Glomerular endothelial cell (primary cell): ENCODE results near the gene RPL34. TPM values are rescaled to one million over a fixed set of nuclear protein-coding genes. Genes with fewer than 3 reads are reported as not detected.
"Not testable (repeated sequence)": the region's sequence is repeated elsewhere in the genome, so short reads cannot be mapped to it uniquely, and the experiment has no call there.

Experiments used
- DNase-seq: peaks from one replicate; pipeline ENCODE4 v3.0.0-alpha.2; 2011; ENCODE audit warnings: low read depth, low spot score; ENCODE audit errors: extremely low read depth
- total RNA-seq: library from RNA; depleted of rRNA; stranded (reverse); fragments of >200 nt; gene quantifications from 2 replicates; pipeline ENCODE4 v1.2.3, GENCODE V29; 2015

Gene RPL34
- total RNA-seq, result 736 and 1,197 TPM in 2 replicates

- DNase-seq, result peak; percentile 95
These were observed at the start of gene RPL34 for GRCh38 chr4:108620101-108620932. TSS of gene RPL34 (plus strand) at chr4:108620576. CDS start at chr4:108621960, 1,384 bp downstream.

DNA sequence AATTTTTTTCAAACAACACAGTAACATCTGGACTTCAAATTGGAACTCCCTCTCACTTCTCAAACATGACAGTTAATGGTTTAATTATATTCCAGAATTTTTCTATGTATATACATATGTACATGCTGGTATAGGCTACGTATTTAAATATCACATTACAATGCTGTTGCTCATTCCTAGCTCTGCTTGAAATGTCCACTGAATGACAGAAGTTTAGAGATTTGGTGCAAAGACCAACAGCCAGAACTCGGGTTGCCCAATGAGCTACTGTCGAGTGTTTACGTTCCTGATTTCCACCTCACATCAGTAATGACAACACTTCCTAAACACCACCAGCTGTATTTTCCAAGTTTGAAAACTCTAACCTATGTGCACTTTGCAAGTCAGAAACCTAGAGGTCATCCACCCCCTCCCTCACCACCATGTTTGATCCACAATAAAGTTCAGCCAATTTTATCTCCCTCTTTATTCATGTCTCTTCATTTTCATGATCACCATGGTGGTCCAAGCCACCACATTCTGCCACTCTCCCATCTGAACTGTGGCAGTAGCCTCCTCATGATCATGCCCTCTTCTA is 49.3 kb upstream of the RPL34 start:
- DNase-seq, result no peak

GRCh38 chr4:108574402-108574801 is 46.0 kb upstream of the RPL34 start:
- DNase-seq, result no peak

DNA sequence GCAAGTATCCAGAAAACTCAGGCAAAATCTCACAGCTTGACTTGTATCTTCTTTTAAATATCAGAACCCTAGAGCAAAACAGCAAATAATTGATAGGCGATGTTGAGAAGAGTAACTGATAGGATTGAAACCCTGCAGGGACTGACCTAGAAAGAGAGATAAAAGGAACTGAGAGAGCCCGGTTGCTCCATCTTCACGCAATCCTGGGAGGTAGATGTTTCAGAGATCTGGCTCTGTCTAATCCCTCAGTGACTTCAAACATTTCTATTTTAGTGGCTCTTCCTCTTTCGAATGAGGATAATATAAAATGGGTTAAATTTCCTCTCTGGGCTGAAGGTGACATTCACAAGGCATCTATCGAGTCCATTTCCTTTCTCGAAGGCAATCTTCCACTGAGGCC is 39.3 kb upstream of the RPL34 start:
- DNase-seq, result no peak

GRCh38 chr4:108586778-108587177 is 33.6 kb upstream of the RPL34 start:
- no peak for DNase-seq

GRCh38 chr4:108588878-108589277 is 31.5 kb upstream of the RPL34 start:
- DNase-seq, result no peak

DNA sequence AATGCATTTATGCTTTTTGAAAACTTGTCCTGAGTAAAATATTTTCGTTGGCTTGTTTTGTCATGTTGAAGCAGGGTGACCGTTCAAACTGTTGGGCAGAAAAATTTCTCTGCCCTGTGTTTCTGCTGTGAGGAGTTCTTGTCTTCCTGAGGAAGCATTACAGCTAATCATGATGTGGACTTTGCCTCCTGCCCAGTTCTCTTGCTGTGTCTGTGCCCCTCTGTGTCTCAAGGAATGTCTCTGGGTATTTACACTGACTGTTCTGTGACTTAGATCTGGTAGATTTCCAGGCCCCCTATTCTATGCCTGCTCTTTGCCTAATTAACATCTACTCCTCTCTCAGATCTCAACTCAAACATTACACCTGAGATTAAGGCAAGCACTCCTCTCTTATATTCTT is 30.4 kb upstream of the RPL34 start:
- DNase-seq, result no peak

DNA sequence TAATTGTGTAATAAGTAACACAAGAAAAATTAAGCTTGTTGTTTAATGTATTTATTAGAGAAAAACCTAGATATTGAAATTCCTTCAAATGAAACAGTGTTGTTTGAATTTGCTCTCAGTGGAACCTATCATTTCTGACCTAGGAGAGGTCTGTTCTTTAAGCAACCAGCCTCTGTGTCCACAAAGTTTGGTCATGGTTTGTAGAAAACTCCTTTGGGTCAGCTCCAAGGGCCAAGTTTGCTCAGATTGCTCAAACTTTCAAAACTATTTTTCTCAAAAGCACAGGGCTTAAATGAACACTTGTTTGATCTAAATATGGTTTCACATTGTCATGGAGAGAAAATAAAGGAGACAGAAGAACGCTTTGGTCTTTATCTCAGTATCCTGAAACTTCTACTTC is 29.6 kb upstream of the RPL34 start:
- DNase-seq, result no peak

- no peak for DNase-seq
These were observed 27.7 kb upstream of the RPL34 start for GRCh38 chr4:108592674-108592986.

- DNase-seq, result not testable (repeated sequence)
These were observed 26.1 kb upstream of the RPL34 start for GRCh38 chr4:108594296-108594695.

GRCh38 chr4:108596344-108596743 is 24.0 kb upstream of the RPL34 start:
- no peak for DNase-seq

GRCh38 chr4:108601106-108601505 is 19.3 kb upstream of the RPL34 start:
- DNase-seq, result no peak

- no peak for DNase-seq
These were observed 18.8 kb upstream of the RPL34 start for GRCh38 chr4:108601532-108601931.

DNA sequence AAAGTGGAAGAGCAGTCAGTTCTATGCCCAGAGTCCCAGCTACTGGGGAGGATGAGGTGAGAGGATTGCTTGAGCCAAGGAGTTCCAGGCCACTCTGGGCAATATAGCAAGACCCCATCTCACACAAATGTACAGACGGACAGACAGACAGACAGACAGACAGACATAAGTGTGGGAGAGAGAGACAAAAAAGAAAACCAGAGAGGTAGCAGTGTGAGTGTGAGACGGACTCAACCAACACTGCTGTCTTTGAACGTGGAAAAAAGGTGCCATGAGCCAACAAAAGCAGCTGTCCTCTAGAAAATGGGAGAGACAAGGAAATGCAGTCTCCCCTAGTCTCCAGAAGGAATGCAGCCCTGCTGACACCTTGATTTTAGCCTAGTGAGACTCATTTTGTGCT is 18.2 kb upstream of the RPL34 start:
- no peak for DNase-seq

DNA sequence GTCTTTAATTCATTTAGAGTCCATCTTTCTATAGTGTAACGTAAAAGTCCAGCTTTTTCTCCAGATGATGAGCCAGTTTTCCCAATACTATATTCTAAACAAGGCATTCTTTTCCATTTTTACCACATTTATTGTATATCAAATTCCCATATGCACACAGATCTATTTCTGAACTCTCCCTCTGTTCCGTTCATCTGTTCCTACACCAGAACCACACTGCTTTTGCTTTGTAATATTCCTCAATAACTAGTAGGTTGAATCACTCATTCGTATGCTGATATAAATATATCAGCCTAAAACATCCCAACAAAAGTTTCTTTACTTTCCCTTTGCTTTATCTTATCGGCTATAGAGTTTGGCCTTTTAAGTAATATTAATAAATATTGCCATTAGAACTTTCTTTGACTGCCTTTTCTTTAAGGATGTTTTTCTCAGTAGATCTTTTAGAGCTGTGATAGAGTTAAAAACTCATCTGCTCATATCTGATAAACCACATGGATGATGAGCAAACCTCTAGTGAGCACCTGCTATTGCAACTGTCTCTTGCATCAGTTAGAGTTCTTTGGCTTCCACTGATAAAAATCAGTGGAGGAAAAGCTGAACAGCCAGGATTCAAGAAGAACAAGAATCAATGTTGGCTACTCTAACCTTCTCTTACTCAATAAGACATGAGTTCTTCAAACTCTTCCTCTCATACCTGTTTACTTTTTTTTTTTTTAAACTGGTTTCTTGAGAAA is 13.1 kb upstream of the RPL34 start:
- no peak for DNase-seq

DNA sequence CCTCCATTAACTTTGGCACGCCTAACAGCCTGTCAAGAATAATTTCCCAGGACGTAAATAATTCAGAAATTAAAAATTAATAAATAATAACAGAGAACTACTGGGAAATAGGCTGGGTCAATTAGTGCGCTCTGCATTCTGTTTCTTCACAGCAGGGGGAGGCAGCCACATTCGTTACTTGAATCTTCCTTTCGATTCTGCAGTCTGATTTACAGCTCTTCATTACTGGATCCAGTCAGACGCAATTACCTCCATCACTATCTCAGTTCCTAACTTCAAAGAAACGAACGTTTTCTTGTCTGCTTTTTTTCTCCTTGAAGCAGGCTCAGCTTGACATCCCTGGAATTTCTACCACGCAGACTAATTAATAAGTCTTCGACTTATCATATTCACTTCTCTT is 9.0 kb upstream of the RPL34 start:
- no peak for DNase-seq

GRCh38 chr4:108612365-108612764 is 8.0 kb upstream of the RPL34 start:
- DNase-seq, result no peak

DNA sequence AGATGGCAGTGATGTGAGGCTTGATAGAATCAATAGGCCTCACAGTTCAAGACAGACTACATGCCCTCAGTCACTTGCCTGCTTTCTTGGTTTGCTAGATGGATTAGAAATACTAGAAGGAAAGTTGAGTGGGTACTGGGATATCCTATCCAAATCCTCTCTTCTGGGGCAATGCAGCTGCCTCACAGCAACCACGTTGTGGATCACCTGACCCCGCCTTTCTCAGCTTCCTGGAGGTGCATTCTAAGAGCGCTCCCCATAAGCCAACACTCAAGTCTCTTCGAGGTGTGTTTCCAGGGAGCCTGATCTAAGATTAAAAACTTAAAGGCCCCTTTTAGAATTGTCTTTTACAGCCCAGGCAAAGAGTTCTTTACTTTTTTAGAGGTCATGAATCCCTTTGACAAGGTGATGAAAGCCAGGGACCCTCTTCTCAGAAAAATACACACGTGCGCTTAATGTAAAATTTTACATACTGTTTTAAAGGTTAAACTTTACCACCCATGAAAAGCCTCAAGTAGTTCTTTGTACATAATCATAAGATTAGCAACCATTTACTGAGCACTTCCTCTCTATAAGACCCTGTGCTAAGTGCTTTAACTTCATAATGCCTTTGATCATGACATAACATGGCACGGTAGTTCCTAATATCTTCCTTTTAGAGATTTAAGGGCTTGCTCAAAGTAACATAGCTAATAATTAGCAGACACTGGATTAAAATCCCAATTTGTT is 840 bp upstream of the RPL34 start:
- no peak for DNase-seq

- DNase-seq, result peak; percentile 16
These were observed 843 bp downstream of the RPL34 start for GRCh38 chr4:108620933-108621905.

DNA sequence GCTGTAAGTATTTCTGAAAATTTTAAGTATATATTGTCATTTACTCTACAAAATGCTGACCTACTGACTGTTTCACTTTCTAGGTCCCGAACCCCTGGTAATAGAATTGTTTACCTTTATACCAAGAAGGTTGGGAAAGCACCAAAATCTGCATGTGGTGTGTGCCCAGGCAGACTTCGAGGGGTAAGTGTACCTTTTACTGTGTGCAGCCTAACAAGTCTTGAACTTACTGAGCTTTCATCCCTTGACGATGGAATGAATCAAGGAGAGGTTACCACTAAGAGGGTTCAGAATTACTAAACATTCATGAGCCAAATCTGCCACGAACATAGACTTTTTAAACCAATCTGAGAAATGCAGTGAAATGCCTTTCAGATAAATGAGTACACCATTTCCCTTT is 1.6 kb downstream of the RPL34 start:
- no peak for DNase-seq
